ENCODE measurements around the gene ST3GAL5.

DNA sequence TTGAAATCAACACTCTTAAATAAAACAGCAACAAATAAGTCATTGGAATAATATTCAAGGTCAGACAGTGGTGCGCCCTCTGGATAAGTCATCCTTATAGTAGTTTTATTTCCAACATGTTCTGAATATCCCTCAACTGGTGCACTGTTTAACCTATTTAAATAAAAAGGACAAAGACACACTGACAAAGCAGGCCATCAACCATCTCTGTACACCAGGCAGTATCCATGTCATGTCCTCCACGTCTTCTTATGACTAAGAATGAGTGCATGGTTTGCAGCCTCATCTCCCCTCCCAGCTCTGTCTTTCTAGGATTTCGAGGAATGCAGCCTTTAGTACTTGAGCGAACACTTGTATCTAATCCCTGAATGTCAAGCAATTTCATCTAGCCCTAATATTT is 42.4 kb downstream of the ST3GAL5 start:
- TF ChIP-seq, protein P1, sequence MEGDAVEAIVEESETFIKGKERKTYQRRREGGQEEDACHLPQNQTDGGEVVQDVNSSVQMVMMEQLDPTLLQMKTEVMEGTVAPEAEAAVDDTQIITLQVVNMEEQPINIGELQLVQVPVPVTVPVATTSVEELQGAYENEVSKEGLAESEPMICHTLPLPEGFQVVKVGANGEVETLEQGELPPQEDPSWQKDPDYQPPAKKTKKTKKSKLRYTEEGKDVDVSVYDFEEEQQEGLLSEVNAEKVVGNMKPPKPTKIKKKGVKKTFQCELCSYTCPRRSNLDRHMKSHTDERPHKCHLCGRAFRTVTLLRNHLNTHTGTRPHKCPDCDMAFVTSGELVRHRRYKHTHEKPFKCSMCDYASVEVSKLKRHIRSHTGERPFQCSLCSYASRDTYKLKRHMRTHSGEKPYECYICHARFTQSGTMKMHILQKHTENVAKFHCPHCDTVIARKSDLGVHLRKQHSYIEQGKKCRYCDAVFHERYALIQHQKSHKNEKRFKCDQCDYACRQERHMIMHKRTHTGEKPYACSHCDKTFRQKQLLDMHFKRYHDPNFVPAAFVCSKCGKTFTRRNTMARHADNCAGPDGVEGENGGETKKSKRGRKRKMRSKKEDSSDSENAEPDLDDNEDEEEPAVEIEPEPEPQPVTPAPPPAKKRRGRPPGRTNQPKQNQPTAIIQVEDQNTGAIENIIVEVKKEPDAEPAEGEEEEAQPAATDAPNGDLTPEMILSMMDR (IDR thresholded peaks at IDR 0.05), result no peak
- no peak for TF ChIP-seq POLR2A (IDR thresholded peaks at IDR 0.05)

Measured in sigmoid colon (tissue), 3 donors.